Measurements from ENCODE around the gene SLC11A1.

The SLC11A1 gene

DNA sequence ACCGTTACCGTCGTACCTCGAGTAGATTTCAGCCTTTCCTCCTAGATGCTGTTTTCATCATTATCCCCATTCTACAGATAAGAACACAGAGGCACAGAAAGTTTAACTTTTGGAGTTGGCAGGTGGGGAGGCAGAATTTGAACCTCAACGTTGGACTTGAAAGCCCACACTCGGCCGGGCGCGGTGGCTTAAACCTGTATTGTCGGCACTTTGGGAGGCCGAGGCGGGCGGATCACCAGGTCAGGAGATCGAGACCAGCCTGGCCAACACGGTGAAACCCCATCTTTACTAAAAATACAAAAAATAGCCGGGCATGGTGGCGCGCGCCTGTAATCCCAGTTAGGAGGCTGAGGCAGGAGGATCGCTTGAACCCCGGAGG lies 13.9 kb upstream of the SLC11A1 start (continued):
- TF ChIP-seq ZNF404 (tag by site-specific recombination; IDR thresholded peaks at IDR 0.05) (no peak), PBX3 (CRISPR knock-in tag; IDR thresholded peaks at IDR 0.05) (no peak), REST (tag by site-specific recombination; IDR thresholded peaks at IDR 0.05) (no peak), ZBTB8A (tag by site-specific recombination; IDR thresholded peaks at IDR 0.05) (no peak), MYNN (tag by site-specific recombination; IDR thresholded peaks at IDR 0.05; ENCODE audit: borderline replicate concordance) (no peak), KLF1 (tag by site-specific recombination; IDR thresholded peaks at IDR 0.05) (no peak), ZEB2 (tag by site-specific recombination; IDR thresholded peaks at IDR 0.05) (no peak), YY2 (tag by site-specific recombination; IDR thresholded peaks at IDR 0.05) (no peak), SCRT2 (tag by site-specific recombination; IDR thresholded peaks at IDR 0.05) (no peak), ZNF302 (tag by site-specific recombination; IDR thresholded peaks at IDR 0.05; ENCODE audit: low read depth) (no peak), TRIM28 (IDR thresholded peaks at IDR 0.05; ENCODE audit: borderline replicate concordance, low read length) (no peak)

- TF ChIP-seq, protein P1, sequence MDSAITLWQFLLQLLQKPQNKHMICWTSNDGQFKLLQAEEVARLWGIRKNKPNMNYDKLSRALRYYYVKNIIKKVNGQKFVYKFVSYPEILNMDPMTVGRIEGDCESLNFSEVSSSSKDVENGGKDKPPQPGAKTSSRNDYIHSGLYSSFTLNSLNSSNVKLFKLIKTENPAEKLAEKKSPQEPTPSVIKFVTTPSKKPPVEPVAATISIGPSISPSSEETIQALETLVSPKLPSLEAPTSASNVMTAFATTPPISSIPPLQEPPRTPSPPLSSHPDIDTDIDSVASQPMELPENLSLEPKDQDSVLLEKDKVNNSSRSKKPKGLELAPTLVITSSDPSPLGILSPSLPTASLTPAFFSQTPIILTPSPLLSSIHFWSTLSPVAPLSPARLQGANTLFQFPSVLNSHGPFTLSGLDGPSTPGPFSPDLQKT (IDR thresholded peaks at IDR 0.05; ENCODE audit: borderline replicate concordance, low read depth, low read length): no peak
- TF ChIP-seq ZNF10 (tag by site-specific recombination; IDR thresholded peaks at IDR 0.05): no peak
- TF ChIP-seq, protein P2, sequence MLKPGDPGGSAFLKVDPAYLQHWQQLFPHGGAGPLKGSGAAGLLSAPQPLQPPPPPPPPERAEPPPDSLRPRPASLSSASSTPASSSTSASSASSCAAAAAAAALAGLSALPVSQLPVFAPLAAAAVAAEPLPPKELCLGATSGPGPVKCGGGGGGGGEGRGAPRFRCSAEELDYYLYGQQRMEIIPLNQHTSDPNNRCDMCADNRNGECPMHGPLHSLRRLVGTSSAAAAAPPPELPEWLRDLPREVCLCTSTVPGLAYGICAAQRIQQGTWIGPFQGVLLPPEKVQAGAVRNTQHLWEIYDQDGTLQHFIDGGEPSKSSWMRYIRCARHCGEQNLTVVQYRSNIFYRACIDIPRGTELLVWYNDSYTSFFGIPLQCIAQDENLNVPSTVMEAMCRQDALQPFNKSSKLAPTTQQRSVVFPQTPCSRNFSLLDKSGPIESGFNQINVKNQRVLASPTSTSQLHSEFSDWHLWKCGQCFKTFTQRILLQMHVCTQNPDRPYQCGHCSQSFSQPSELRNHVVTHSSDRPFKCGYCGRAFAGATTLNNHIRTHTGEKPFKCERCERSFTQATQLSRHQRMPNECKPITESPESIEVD (tag by site-specific recombination; IDR thresholded peaks at IDR 0.05): no peak
- no peak overlapping the region for H3K27ac ChIP-seq (ENCODE audit: extremely low read depth, low read depth, low read length)
- H3K9me3 ChIP-seq (ENCODE audit: control insufficient read depth, insufficient read depth, low read depth, low read length): no peaks in the 10 kb centered on the region
- no peak overlapping the region for H3K4me3 ChIP-seq (ENCODE audit: low read depth, low read length)
- CTCF ChIA-PET: interaction anchor here (0.6 kb wide), 1 partner anchor 28 kb away, joined by 3 read pairs; no protein-coding TSS in a partner anchor
- H3K36me3 ChIP-seq (ENCODE audit: control insufficient read depth in 2 of 2, insufficient read depth in 1 of 2, low read length in 2 of 2): no peaks in the 10 kb centered on the region
- no peaks in the 10 kb centered on the region for H3K4me1 ChIP-seq (ENCODE audit: control insufficient read depth, insufficient read depth, low read length)
- POLR2A ChIA-PET: no interaction called here
Observed at GRCh38 chr2:218368621-218369153, 13.4 kb upstream of the SLC11A1 start.

- CTCF ChIA-PET: no interaction called here
Observed at GRCh38 chr2:218369330-218369729, 12.7 kb upstream of the SLC11A1 start.

More at GRCh38 chr2:218369330-218369729, 12.7 kb upstream of the SLC11A1 start:
- Histone ChIP-seq H3K27ac (ENCODE audit: extremely low read depth, low read depth, low read length) (no peak overlapping the region), H3K9me3 (ENCODE audit: control insufficient read depth, insufficient read depth, low read depth, low read length) (no peaks in the 10 kb centered on the region), H3K36me3 (ENCODE audit: control insufficient read depth in 2 of 2, insufficient read depth in 1 of 2, low read length in 2 of 2) (no peaks in the 10 kb centered on the region), H3K4me3 (ENCODE audit: low read depth, low read length) (no peak overlapping the region), H3K4me1 (ENCODE audit: control insufficient read depth, insufficient read depth, low read length) (no peaks in the 10 kb centered on the region)
- POLR2A ChIA-PET: no interaction called here
- no peak for TF ChIP-seq ZNF704 (tag by site-specific recombination; IDR thresholded peaks at IDR 0.05)
- no peak for TF ChIP-seq TRIM28 (IDR thresholded peaks at IDR 0.05; ENCODE audit: borderline replicate concordance, low read length)
